ENCODE results near the gene NAXE.

- no peak for TF ChIP-seq POLR2A (IDR thresholded peaks at IDR 0.05; ENCODE audit: low read length)
- no peak for TF ChIP-seq CTCF (IDR thresholded peaks at IDR 0.05)
- no peak for TF ChIP-seq USF2 (IDR thresholded peaks at IDR 0.05)
- no peak for TF ChIP-seq MAX (IDR thresholded peaks at IDR 0.05)
- no peak for TF ChIP-seq REST (IDR thresholded peaks at IDR 0.05)
- no peak for TF ChIP-seq CEBPB (IDR thresholded peaks at IDR 0.05)
- TF ChIP-seq PBX3 (IDR thresholded peaks at IDR 0.05): no peak
- no peak for TF ChIP-seq PHF8 (IDR thresholded peaks at IDR 0.05; ENCODE audit: borderline replicate concordance, low read depth)
- no peak for TF ChIP-seq RCOR1 (IDR thresholded peaks at IDR 0.05; ENCODE audit: low read depth, low read length)
- no peak for TF ChIP-seq ESRRA (IDR thresholded peaks at IDR 0.05; ENCODE audit: borderline replicate concordance, low read length)
- no peak for TF ChIP-seq MAFK (IDR thresholded peaks at IDR 0.05; ENCODE audit: partially characterized antibody)
- no peak for TF ChIP-seq HEYL (CRISPR knock-in tag; IDR thresholded peaks at IDR 0.05)
- no peak for TF ChIP-seq EP300 (IDR thresholded peaks at IDR 0.05)
Observed at GRCh38 chr1:156641761-156642264, 50.2 kb downstream of the NAXE start, which contains the start of gene BCAN.

Measured in A549 (cell line).